HUES48 (cell line): ENCODE measurements around the gene EVC.

Experiments
- H3K27ac ChIP-seq: one replicate; pipeline ENCODE4 v1.7.0; 2013; ENCODE audit warnings: low read depth, low read length, inconsistent platforms
- H3K27me3 ChIP-seq: 2 replicates; pipeline ENCODE4 v1.6.1; 2013; ENCODE audit warnings: mild to moderate bottlenecking, low read length; ENCODE audit not compliant: control insufficient read depth, insufficient read depth
- H3K36me3 ChIP-seq: 2 replicates; pipeline ENCODE4 v1.6.1; 2013; ENCODE audit warnings: low read length; ENCODE audit not compliant: control insufficient read depth, insufficient read depth
- H3K4me1 ChIP-seq: 2 replicates; pipeline ENCODE4 v1.6.1; 2013; ENCODE audit warnings: mild to moderate bottlenecking, low read length; ENCODE audit not compliant: control insufficient read depth, insufficient read depth
- H3K4me3 ChIP-seq: 2 replicates; pipeline ENCODE4 v1.5.1; 2013; ENCODE audit warnings: mild to moderate bottlenecking, low read depth, low read length
- H3K9ac ChIP-seq: 2 replicates; pipeline ENCODE4 v1.6.1; 2013; ENCODE audit warnings: mild to moderate bottlenecking, low read depth, low read length, moderate library complexity
- H3K9me3 ChIP-seq: 2 replicates; pipeline ENCODE4 v1.6.1; 2013; ENCODE audit warnings: low read length; ENCODE audit not compliant: control insufficient read depth, insufficient read depth

EVC gene

DNA sequence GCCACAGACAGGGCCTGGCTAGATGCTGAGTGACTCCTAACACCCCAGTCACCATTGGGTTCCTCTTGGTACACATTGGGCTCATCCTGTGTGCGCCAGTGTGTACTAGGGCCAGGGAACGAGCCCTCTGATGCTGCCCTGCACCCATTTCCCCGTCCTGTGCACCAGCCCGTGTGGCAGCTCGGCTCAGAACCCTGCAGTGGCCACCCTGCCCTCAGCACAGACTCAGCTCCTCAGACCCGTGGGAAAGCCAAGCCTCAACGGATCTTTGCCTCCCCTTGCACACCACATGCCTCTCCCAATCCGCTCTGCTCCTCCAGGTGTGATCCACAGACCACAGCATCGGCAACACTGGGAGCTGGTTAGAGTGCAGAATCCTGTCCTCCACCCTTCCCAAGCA is 38.6 kb downstream of the EVC start:
- Histone ChIP-seq H3K4me3 (no peak overlapping the region), H3K9me3 (no peaks in the 10 kb centered on the region), H3K9ac (no peak overlapping the region), H3K27ac (no peak overlapping the region), H3K36me3 (peaks cover 27% of the 10 kb centered on the region), H3K4me1 (peaks cover 18% of the 10 kb centered on the region), H3K27me3 (no peaks in the 10 kb centered on the region)

DNA sequence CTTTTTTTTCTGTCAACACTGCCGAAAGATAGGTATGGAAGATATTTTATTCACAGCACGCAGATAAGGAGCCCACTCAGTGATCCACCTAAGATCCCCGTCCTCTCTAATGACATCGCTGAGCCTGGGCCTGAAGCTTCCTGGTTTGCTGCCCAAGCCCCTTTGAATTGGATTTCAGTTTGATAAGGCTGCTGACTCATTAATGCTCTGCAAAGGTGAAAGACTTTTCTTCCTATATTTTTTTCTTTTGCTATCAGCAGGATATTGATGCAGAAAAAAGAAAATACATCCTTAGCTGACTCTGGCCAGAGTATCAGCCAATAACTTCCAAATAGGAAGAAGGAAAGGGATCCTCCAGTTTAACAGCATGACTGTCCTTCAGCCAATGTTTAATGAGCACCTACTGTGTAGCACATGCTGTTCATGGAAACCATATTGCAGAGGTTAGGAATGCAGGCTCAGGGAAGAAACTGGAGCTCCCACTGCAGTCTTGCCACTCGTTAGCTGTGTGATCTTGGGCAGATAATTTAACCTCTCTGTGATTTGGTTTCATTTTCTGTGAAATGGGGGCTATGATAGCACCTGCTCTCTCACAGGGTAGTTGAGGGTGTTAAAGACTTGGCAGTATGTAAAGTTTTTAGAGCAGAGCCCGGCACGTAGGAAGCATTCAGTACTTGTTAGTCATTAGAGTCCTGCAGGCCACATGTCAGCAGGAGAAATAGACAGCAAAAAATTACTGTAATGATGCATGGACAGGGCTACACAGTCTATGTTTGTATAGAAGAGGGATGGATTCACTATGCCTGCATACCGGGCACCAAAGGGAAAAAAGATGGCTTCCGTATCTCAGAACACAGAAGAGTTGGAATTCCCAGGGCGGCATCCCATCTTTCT is 39.3 kb downstream of the EVC start:
- peaks cover 26% of the 10 kb centered on the region for H3K36me3 ChIP-seq
- H3K9me3 ChIP-seq, result no peaks in the 10 kb centered on the region
- no peak overlapping the region for H3K27ac ChIP-seq
- no peak overlapping the region for H3K4me3 ChIP-seq
- no peaks in the 10 kb centered on the region for H3K27me3 ChIP-seq
- H3K4me1 ChIP-seq, result peaks cover 18% of the 10 kb centered on the region
- H3K9ac ChIP-seq, result no peak overlapping the region

DNA sequence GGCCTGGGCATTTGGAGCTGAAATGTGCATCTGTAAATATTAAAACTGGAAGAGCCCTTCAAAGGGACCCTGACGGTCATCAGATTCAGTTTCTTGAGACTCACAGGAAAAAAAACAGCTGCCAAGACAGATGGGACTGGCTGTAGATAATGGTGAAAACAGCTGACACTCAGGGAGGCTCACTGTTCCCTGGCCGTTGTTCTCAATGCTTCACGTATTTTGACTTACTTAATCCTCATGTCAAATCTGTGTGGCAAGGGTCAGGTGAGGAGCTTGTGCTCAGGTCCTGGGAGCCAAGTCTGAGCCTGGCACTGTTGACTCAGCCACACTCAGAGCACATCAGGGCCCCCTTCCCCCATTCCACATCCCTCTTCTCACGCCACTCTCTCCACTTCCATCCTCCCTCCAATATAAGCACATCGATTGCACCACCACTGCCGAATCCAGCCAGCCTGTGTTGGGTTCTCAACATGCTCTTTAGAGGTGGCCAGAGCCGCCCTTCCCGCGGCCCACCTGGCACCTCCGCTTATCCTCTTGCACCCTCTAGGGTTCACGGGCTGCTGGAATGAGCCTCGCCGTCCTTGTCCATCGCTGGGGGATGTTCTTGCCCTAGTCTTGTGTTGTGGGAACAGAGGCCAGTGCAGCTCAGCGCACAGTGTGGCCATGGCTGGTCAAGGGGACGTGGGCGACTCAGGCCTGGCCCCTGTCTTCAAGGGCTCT is 40.1 kb downstream of the EVC start:
- H3K4me3 ChIP-seq, result no peak overlapping the region
- peaks cover 18% of the 10 kb centered on the region for H3K4me1 ChIP-seq
- no peaks in the 10 kb centered on the region for H3K27me3 ChIP-seq
- peaks cover 28% of the 10 kb centered on the region for H3K36me3 ChIP-seq
- no peak overlapping the region for H3K27ac ChIP-seq
- no peaks in the 10 kb centered on the region for H3K9me3 ChIP-seq
- no peak overlapping the region for H3K9ac ChIP-seq

DNA sequence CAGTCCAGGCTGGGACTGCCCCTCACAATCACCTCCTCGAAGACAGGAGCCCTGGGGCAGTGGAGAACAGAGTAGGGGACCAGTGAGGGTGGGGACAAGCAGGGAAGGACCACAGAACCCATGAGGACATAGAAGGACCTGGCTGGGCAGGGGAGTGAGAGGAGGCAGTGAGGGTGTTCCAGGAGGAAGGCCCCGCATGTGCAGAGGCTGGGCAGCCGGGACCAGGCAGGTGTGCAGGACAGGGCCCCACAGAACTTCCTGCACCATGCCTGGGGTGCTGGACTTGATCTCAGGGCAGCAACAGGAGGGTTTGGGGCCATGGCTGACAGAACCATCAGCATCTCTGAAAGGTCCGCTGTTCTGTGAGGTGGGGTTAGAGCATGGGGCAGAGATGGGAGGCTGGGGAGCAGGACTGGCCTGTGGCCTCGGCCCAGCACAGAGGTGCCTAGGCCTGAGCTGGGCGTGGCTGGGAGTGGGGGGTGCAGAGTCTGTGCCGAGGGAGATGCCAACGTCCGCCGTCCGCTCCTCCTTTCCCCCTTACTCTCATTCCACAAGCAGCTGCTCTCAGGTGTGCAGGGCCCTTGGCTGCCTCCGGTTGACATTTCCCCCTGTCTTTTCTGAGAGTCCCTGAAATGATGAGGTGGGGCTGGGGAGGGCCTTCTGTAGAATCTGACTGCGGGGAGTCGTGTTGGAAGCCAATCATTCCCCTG is 40.8 kb downstream of the EVC start:
- Histone ChIP-seq H3K4me1 (peaks cover 18% of the 10 kb centered on the region), H3K4me3 (no peak overlapping the region), H3K9ac (no peak overlapping the region), H3K27ac (peak overlapping the region; percentile 48), H3K27me3 (no peaks in the 10 kb centered on the region), H3K36me3 (peaks cover 35% of the 10 kb centered on the region), H3K9me3 (no peaks in the 10 kb centered on the region)

DNA sequence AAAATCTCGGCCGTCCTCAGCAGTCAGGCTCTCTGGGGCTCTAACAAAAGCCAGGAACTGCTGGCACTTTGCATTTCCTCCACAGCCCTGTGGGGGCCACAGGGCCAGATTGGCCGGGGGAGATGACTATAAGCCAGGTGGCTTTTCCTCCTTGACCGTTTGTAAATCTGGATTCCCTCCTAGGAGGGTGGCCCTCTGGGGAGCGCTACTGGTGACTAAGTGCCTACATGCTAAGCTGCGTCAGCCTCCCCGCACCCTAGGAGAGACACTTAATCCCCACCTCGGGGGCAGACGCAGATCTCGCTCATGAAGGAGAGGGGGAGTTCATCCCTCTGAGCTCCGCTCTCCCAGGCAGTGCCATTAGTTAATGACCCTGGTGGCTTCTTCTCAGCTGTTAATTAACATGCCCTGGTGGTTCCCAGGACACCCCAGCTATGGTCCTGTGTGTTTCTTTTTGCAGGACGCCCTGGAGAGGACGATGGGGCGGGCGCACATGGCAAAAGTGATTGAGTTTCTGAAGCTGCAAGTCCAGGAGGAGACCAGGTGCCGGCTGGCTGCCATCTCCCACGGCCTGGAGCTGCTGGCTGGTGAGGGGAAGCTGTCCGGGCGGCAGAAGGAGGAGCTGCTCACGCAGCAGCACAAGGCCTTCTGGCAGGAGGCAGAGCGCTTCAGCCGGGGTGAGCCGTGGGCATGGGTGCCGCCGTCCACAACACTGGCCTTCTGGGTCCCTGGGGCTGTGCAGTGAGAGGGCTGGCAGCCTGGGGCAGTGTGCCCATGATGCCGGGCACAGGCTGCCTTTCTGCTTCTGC is 41.6 kb downstream of the EVC start:
- H3K27ac ChIP-seq, result peak overlapping the region; percentile 82
- no peak overlapping the region for H3K9ac ChIP-seq
- no peaks in the 10 kb centered on the region for H3K27me3 ChIP-seq
- no peak overlapping the region for H3K4me3 ChIP-seq
- peaks cover 41% of the 10 kb centered on the region for H3K36me3 ChIP-seq
- no peaks in the 10 kb centered on the region for H3K9me3 ChIP-seq
- peaks cover 18% of the 10 kb centered on the region for H3K4me1 ChIP-seq

DNA sequence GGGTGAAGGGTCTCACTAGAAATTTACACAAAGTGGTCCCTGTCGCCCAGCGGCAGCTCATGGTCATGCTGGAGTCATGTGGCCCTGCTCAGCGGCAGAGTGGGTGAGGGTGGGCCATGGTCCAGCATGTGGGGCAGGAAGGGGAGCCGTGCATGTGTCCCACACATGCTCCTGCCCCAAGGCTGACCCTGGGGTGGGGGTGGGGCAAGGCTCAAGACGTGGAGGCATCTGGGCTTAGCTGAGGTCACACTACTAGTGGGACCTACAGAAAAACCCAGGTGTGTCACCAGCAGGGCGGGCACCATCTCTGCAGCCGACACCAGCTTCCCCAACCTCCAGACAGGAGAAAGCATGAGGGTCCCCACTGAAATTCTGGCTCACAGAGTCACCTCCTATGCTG is 42.4 kb downstream of the EVC start:
- Histone ChIP-seq H3K4me3 (no peak overlapping the region), H3K27me3 (no peaks in the 10 kb centered on the region), H3K9ac (no peak overlapping the region), H3K4me1 (peaks cover 18% of the 10 kb centered on the region), H3K36me3 (peaks cover 43% of the 10 kb centered on the region), H3K9me3 (no peaks in the 10 kb centered on the region), H3K27ac (no peak overlapping the region)

DNA sequence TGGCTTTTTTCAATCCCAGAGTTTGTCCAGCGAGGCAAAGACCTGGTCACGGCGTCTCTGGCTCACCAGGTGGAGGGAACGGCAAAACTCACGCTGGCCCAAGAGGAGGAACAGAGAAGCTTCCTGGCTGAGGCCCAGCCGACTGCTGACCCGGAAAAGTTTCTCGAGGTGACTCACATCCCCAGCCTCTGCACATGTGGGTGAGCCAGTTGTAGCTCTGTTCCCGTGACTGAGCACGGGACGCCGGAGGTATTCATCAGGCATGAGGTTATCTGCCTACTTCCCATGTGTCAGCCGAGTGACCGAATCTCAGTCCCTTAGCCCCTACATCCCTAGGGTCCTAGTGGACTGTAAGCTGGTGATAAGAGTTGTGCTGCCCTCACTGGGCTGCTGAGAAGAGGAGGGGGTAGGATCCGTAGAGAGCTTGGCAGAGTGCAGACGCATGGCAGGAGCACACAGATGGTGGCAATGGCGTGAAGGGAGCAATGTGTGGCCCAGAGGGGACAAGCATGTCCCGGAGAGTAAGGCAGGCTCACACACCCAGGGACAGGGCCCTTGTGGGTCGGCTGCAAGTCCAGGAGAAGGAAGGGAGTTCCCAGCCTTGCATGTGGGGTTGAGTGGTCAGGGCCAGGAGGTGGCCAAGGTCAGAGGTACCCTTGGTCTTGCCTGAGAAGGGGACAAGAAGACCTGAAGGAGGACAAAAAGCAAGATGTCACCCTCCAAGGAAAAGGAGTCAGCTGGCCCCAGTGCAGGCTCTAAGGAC is 42.9 kb downstream of the EVC start:
- no peak overlapping the region for H3K9ac ChIP-seq
- H3K36me3 ChIP-seq, result peaks cover 43% of the 10 kb centered on the region
- H3K27me3 ChIP-seq, result no peaks in the 10 kb centered on the region
- H3K9me3 ChIP-seq, result no peaks in the 10 kb centered on the region
- H3K4me1 ChIP-seq, result peaks cover 18% of the 10 kb centered on the region
- H3K4me3 ChIP-seq, result no peak overlapping the region
- no peak overlapping the region for H3K27ac ChIP-seq

DNA sequence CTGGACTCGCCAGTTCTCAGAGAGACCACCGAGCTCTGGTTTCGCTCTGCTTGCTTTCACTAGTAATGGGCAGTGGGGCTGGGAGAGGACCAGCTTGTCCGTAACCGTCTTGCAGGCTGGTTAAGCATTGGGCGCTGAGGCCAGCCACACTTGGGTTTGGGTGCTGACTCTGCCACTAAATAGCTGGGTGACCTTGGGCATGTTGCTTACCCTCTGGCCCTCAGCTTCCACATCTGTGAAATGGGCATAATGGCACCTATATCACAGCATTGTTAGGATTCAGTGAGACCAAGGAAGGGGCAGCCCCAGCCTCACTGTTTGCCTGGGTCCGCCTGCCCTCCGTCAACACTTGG is 43.5 kb downstream of the EVC start:
- H3K4me3 ChIP-seq, result no peak overlapping the region
- peaks cover 20% of the 10 kb centered on the region for H3K4me1 ChIP-seq
- H3K36me3 ChIP-seq, result peaks cover 43% of the 10 kb centered on the region
- no peaks in the 10 kb centered on the region for H3K27me3 ChIP-seq
- H3K27ac ChIP-seq, result no peak overlapping the region
- no peak overlapping the region for H3K9ac ChIP-seq
- no peaks in the 10 kb centered on the region for H3K9me3 ChIP-seq

DNA sequence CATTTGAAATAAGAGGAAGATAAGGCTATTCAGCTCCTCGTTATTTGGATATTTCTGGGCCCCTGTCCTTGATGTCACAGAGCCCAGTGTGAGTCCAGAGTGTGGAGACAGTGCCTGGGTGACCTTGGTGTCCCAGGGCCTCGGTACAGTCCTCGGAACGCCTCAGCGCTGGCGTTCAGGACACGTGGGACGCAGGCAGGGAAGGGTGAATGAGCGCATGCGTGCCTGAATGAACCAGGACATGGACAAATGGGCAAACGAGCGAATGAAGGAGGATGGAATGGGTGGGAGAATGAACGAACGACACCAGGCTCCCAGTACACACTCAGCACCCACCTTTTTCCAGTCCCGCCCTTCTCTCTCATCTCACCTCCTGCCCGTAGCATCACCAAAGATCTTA is 44.2 kb downstream of the EVC start:
- no peaks in the 10 kb centered on the region for H3K27me3 ChIP-seq
- H3K36me3 ChIP-seq, result peaks cover 39% of the 10 kb centered on the region
- no peak overlapping the region for H3K9ac ChIP-seq
- peaks cover 24% of the 10 kb centered on the region for H3K4me1 ChIP-seq
- H3K4me3 ChIP-seq, result no peak overlapping the region
- no peaks in the 10 kb centered on the region for H3K9me3 ChIP-seq
- H3K27ac ChIP-seq, result no peak overlapping the region

DNA sequence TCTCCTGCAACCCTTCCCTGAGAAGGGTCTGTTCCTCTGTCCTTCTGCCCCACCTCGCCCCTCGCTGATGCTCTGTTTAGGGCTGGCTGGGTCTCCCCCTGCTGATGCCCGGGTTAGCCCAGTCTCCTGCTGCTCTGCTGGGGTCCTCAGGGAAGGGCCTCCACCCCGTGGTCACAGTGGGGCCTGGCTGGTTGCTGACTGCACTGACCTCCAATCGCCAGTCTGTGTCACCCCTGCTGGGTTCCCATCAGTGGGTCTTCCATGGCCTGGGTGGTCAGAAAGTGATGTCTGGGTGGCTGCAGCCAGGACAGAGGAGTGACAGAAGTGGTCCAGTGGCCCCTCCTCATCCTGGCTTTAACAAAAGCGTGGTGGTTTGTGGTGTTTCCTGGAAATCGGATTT is 44.7 kb downstream of the EVC start:
- Histone ChIP-seq H3K9ac (no peak overlapping the region), H3K27me3 (no peaks in the 10 kb centered on the region), H3K9me3 (no peaks in the 10 kb centered on the region), H3K27ac (no peak overlapping the region), H3K36me3 (peaks cover 39% of the 10 kb centered on the region), H3K4me1 (peaks cover 24% of the 10 kb centered on the region), H3K4me3 (no peak overlapping the region)
